WTC11 (cell line): ENCODE results near the gene TAOK3.

Experiments used
- ELF4 ChIP-seq: sonication (generic); formaldehyde crosslinking; IDR thresholded peaks from 2 replicates; pipeline ENCODE4 v1.8.1; 2022; ENCODE audit warnings: low read depth, mild to moderate bottlenecking, moderate library complexity, missing genetic modification reagents
- IRF2 ChIP-seq: sonication (generic); formaldehyde crosslinking; IDR thresholded peaks from 2 replicates; pipeline ENCODE4 v1.8.0; 2022; ENCODE audit warnings: low read depth, missing genetic modification reagents, borderline replicate concordance
- MYBL2 ChIP-seq: sonication (generic); formaldehyde crosslinking; IDR thresholded peaks from 2 replicates; pipeline ENCODE4 v1.8.1; 2023; ENCODE audit warnings: mild to moderate bottlenecking, moderate library complexity, missing genetic modification reagents
- NFYB ChIP-seq: sonication (generic); formaldehyde crosslinking; conservative IDR thresholded peaks from 2 replicates; pipeline ENCODE4 v1.8.0; 2022; ENCODE audit warnings: low read depth, missing genetic modification reagents
- ZNF138 ChIP-seq: sonication (generic); formaldehyde crosslinking; conservative IDR thresholded peaks from 2 replicates; pipeline ENCODE4 v1.8.1; 2022; ENCODE audit warnings: mild to moderate bottlenecking, moderate library complexity, missing genetic modification reagents
- TF ChIP-seq, protein P1 (sequence below): fragments of 200-600 bp; IDR thresholded peaks from 2 replicates; pipeline ENCODE4 v1.8.0; 2022; ENCODE audit warnings: antibody characterized with exemption
- TF ChIP-seq, protein P2 (sequence below): sonication (generic); formaldehyde crosslinking; IDR thresholded peaks from 2 replicates; pipeline ENCODE4 v1.8.1; 2022; ENCODE audit warnings: low read depth, mild to moderate bottlenecking, moderate library complexity, missing genetic modification reagents, borderline replicate concordance
- TF ChIP-seq, protein P3 (sequence below): sonication (generic); formaldehyde crosslinking; IDR thresholded peaks from 2 replicates; pipeline ENCODE4 v1.8.0; 2022; ENCODE audit warnings: mild to moderate bottlenecking, missing genetic modification reagents
- TF ChIP-seq, protein P4 (sequence below): sonication (generic); formaldehyde crosslinking; IDR thresholded peaks from 2 replicates; pipeline ENCODE4 v1.8.1; 2023; ENCODE audit warnings: mild to moderate bottlenecking, missing genetic modification reagents, moderate library complexity
- TF ChIP-seq, protein P5 (sequence below): sonication (generic); formaldehyde crosslinking; IDR thresholded peaks from 2 replicates; pipeline ENCODE4 v1.8.1; 2022; ENCODE audit warnings: missing genetic modification reagents, borderline replicate concordance
- TF ChIP-seq, protein P6 (sequence below): sonication (generic); formaldehyde crosslinking; IDR thresholded peaks from 2 replicates; pipeline ENCODE4 v1.8.0; 2022; ENCODE audit warnings: mild to moderate bottlenecking, missing genetic modification reagents

DNA sequence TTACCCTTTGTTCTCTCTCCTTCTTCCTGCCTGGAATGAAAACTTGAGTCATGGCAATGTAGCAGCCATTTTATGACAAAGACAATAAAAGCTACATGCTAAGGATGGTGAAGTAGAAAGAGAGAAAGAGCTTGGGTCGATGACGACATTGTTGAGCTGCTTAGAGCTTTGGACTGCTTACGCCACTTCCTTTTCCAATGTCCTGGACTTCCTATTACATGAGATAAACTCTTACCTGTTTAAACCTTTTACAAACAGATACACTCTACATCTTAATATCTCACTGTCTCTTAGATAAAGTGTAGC, 166.6 kb downstream of the TAOK3 start:
- TF ChIP-seq IRF2 (CRISPR knock-in tag) (no peak), MYBL2 (CRISPR knock-in tag) (no peak), ELF4 (CRISPR knock-in tag) (no peak), NFYB (no peak), ZNF138 (CRISPR knock-in tag) (no peak)
- TF ChIP-seq, protein P1, sequence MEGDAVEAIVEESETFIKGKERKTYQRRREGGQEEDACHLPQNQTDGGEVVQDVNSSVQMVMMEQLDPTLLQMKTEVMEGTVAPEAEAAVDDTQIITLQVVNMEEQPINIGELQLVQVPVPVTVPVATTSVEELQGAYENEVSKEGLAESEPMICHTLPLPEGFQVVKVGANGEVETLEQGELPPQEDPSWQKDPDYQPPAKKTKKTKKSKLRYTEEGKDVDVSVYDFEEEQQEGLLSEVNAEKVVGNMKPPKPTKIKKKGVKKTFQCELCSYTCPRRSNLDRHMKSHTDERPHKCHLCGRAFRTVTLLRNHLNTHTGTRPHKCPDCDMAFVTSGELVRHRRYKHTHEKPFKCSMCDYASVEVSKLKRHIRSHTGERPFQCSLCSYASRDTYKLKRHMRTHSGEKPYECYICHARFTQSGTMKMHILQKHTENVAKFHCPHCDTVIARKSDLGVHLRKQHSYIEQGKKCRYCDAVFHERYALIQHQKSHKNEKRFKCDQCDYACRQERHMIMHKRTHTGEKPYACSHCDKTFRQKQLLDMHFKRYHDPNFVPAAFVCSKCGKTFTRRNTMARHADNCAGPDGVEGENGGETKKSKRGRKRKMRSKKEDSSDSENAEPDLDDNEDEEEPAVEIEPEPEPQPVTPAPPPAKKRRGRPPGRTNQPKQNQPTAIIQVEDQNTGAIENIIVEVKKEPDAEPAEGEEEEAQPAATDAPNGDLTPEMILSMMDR: no peak
- TF ChIP-seq, protein P2, sequence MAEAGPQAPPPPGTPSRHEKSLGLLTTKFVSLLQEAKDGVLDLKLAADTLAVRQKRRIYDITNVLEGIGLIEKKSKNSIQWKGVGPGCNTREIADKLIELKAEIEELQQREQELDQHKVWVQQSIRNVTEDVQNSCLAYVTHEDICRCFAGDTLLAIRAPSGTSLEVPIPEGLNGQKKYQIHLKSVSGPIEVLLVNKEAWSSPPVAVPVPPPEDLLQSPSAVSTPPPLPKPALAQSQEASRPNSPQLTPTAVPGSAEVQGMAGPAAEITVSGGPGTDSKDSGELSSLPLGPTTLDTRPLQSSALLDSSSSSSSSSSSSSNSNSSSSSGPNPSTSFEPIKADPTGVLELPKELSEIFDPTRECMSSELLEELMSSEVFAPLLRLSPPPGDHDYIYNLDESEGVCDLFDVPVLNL (CRISPR knock-in tag): no peak
- TF ChIP-seq, protein P3, sequence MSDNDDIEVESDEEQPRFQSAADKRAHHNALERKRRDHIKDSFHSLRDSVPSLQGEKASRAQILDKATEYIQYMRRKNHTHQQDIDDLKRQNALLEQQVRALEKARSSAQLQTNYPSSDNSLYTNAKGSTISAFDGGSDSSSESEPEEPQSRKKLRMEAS (CRISPR knock-in tag): no peak
- TF ChIP-seq, protein P4, sequence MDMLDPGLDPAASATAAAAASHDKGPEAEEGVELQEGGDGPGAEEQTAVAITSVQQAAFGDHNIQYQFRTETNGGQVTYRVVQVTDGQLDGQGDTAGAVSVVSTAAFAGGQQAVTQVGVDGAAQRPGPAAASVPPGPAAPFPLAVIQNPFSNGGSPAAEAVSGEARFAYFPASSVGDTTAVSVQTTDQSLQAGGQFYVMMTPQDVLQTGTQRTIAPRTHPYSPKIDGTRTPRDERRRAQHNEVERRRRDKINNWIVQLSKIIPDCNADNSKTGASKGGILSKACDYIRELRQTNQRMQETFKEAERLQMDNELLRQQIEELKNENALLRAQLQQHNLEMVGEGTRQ (CRISPR knock-in tag): no peak
- TF ChIP-seq, protein P5, sequence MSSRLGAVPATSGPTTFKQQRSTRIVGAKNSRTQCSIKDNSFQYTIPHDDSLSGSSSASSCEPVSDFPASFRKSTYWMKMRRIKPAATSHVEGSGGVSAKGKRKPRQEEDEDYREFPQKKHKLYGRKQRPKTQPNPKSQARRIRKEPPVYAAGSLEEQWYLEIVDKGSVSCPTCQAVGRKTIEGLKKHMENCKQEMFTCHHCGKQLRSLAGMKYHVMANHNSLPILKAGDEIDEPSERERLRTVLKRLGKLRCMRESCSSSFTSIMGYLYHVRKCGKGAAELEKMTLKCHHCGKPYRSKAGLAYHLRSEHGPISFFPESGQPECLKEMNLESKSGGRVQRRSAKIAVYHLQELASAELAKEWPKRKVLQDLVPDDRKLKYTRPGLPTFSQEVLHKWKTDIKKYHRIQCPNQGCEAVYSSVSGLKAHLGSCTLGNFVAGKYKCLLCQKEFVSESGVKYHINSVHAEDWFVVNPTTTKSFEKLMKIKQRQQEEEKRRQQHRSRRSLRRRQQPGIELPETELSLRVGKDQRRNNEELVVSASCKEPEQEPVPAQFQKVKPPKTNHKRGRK (CRISPR knock-in tag): no peak
- TF ChIP-seq, protein P6, sequence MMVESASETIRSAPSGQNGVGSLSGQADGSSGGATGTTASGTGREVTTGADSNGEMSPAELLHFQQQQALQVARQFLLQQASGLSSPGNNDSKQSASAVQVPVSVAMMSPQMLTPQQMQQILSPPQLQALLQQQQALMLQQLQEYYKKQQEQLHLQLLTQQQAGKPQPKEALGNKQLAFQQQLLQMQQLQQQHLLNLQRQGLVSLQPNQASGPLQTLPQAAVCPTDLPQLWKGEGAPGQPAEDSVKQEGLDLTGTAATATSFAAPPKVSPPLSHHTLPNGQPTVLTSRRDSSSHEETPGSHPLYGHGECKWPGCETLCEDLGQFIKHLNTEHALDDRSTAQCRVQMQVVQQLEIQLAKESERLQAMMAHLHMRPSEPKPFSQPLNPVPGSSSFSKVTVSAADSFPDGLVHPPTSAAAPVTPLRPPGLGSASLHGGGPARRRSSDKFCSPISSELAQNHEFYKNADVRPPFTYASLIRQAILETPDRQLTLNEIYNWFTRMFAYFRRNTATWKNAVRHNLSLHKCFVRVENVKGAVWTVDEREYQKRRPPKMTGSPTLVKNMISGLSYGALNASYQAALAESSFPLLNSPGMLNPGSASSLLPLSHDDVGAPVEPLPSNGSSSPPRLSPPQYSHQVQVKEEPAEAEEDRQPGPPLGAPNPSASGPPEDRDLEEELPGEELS (CRISPR knock-in tag): no peak
